GM12891 (cell line): ENCODE data around the gene RBFOX2.

Source experiments
- DNase-seq: peaks from one replicate; pipeline ENCODE4 v3.0.0; 2011; ENCODE audit warnings: low spot score; ENCODE audit not compliant: insufficient read length
- FAIRE-seq: peaks from 2 replicates; lab custom pipeline; 2011; peaks lifted over from hg19 to GRCh38; lab: Jason Lieb, UNC
- PAX5 ChIP-seq: IDR thresholded peaks from 2 replicates; pipeline ENCODE4 v1.6.1; 2011; ENCODE audit warnings: low read length, moderate library complexity, mild to moderate bottlenecking; ENCODE audit not compliant: insufficient read depth, severe bottlenecking
- POLR2A ChIP-seq: IDR thresholded peaks from 2 replicates; pipeline ENCODE4 v1.6.1; 2011; ENCODE audit warnings: low read depth, low read length, control low read depth
- POLR2AphosphoS5 ChIP-seq: IDR thresholded peaks from 2 replicates; pipeline ENCODE4 v1.6.1; 2011; ENCODE audit warnings: low read depth, low read length, control low read depth
- POU2F2 ChIP-seq: IDR thresholded peaks from 2 replicates; pipeline ENCODE4 v1.6.1; 2011; ENCODE audit warnings: low read depth, mild to moderate bottlenecking, control low read depth, low read length, moderate library complexity
- SPI1 ChIP-seq: IDR thresholded peaks from 2 replicates; pipeline ENCODE4 v1.6.1; 2011; ENCODE audit warnings: low read depth, low read length, control low read depth
- TAF1 ChIP-seq: IDR thresholded peaks from 2 replicates; pipeline ENCODE4 v1.6.1; 2011; ENCODE audit warnings: low read depth, low read length, control low read depth

Gene RBFOX2

GRCh38 chr22:35882211-35883030 lies 146.2 kb downstream of the RBFOX2 start:
- no peak for DNase-seq
- TF ChIP-seq POLR2AphosphoS5 (no peak), SPI1 (no peak), PAX5 (no peak), POU2F2 (no peak), TAF1 (no peak), POLR2A (no peak)
- FAIRE-seq, result no peak

GRCh38 chr22:35879351-35879750 lies 149.3 kb downstream of the RBFOX2 start:
- TF ChIP-seq POLR2AphosphoS5, result no peak
- no peak for TF ChIP-seq TAF1
- no peak for TF ChIP-seq POU2F2
- no peak for TF ChIP-seq SPI1
- no peak for TF ChIP-seq POLR2A
- TF ChIP-seq PAX5, result no peak
- FAIRE-seq, result no peak

GRCh38 chr22:35873426-35873825 lies 155.2 kb downstream of the RBFOX2 start:
- no peak for DNase-seq

More at GRCh38 chr22:35879351-35879750, 149.3 kb downstream of the RBFOX2 start:
- DNase-seq, result no peak

GRCh38 chr22:35872451-35872850 lies 156.2 kb downstream of the RBFOX2 start:
- FAIRE-seq, result no peak
- TF ChIP-seq PAX5 (no peak), POLR2AphosphoS5 (no peak), SPI1 (no peak), POLR2A (no peak), TAF1 (no peak), POU2F2 (no peak)
- no peak for DNase-seq

More at GRCh38 chr22:35873426-35873825, 155.2 kb downstream of the RBFOX2 start:
- FAIRE-seq, result no peak
- TF ChIP-seq SPI1 (no peak), POLR2AphosphoS5 (no peak), TAF1 (no peak), PAX5 (no peak), POU2F2 (no peak), POLR2A (no peak)

DNA sequence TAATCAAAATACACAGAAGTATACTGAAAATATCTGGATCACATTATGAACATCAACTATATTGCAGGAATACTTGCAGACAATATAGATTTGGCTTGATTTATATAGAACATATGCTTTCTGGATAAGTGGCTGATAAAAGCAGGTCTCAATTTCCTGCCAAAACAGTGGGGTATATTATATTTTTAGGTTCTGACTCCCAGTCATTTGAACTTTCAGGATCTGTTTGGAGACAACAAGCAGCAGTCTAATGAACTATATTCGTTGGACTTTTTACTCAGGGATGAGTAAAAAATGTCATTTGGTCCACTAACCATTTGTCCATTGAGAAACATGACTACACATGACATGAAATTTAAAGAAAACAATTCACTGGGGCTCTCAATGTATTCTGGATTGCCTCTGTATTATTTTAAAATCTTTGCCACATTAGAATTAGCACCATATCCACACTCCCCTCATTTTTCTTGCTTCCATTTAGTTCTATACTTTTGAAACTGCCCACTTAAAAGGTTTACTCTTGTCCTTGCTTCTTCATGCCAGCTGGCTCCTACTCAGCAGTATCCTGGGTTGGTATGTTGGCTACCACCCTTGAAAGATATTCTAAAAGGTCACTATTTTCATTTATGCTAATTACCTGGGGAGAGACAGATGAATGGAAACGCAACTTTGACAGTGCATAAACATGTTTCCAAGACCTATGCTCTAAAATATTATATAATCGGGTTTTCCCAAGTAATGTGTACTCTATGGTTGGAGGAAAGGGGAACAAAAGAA lies 157.9 kb downstream of the RBFOX2 start:
- no peak for FAIRE-seq
- TF ChIP-seq POLR2AphosphoS5 (no peak), SPI1 (no peak), POU2F2 (no peak), POLR2A (no peak), PAX5 (no peak), TAF1 (no peak)

DNA sequence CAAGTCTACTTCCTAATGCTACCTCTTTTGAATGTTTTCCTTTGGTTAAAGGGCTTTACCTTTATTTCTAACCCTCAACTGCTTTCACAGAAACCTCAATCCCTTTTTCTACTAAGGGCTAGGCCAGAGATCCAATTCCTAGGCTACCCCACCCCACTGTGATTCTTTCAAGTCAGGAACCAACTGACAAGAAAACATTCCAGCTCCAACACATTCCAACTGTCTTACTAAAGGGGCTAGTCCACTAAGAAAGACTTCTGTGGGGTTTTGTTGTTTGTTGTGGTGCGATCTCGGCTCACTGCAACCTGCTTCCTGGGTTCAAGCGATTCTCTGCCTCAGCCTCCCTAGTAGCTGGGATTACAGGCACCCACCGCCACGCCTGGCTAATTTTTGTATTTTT lies 159.7 kb downstream of the RBFOX2 start:
- DNase-seq (no peak), FAIRE-seq (no peak)
- TF ChIP-seq POLR2A, result no peak

More for the DNA sequence above, 157.9 kb downstream of the RBFOX2 start:
- DNase-seq, result no peak

DNA sequence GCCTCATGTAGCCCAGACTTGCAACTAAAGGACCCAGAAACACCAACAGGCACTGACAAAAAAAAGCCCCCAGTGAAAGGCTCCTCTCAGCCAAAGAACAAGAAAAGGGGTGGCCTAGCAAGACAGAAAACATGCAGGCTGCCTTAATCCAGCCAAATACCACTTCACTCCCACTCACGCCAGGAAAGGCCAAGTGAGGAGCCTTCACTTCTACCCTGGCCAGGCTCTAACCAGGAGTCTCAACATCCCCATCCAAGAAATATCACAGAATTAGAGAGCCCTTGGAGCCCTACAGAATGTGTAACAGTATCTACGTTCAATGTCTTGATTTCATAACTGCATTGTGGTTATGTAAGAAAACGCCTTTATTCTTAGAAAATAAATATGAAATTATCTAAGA lies 162.0 kb downstream of the RBFOX2 start:
- no peak for TF ChIP-seq POLR2AphosphoS5
- TF ChIP-seq PAX5, result no peak
- no peak for TF ChIP-seq TAF1
- no peak for TF ChIP-seq POU2F2
- TF ChIP-seq SPI1, result no peak
- no peak for TF ChIP-seq POLR2A
- no peak for DNase-seq
- FAIRE-seq, result no peak

- FAIRE-seq, result no peak
- TF ChIP-seq POLR2AphosphoS5, result no peak
- no peak for TF ChIP-seq SPI1
- no peak for TF ChIP-seq POLR2A
- TF ChIP-seq TAF1, result no peak
- TF ChIP-seq POU2F2, result no peak
- no peak for TF ChIP-seq PAX5
- no peak for DNase-seq
Observed at GRCh38 chr22:35864545-35865165, 164.0 kb downstream of the RBFOX2 start.

DNA sequence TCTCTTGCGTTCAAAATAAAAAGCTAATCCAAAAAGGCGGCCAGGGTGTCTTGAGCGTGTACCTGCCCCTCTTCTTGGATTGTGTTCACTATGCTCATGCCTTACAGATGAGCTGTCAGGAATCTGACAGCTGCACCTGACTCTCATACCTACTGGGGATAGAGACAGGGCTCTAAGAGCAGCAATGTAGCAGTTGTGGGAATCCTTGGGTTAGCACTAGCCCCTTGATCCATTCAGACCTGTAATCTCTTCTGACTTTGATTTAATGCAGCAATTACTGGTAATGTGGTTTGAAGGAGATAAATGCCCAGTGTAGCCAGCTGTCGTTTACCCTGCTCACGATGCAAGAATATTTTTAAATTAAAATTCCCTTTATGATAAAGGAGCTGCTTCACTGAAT lies 165.2 kb downstream of the RBFOX2 start:
- DNase-seq (no peak), FAIRE-seq (no peak)
- TF ChIP-seq POU2F2, result no peak
- no peak for TF ChIP-seq TAF1
- no peak for TF ChIP-seq SPI1
- TF ChIP-seq PAX5, result no peak
- no peak for TF ChIP-seq POLR2A
